Thyroid gland (tissue), 4 donors: Measurements from ENCODE around the gene PPP1R1B. TPM values are rescaled to one million over a fixed set of nuclear protein-coding genes. Genes with fewer than 3 reads are reported as not detected.

Experiments used
- DNase-seq, 2 donors: peaks; one replicate each; pipeline ENCODE4 v3.0.0-alpha.2; 2019
- H3K27ac ChIP-seq, 3 donors: fragments of 200-600 bp; sonication (generic); 1 replicate in 2 of 3; 2 replicates in 1 of 3; pipeline ENCODE4 v1.5.1; 2016 to 2019; ENCODE audit warnings: mild to moderate bottlenecking in 1 of 3, moderate library complexity in 1 of 3
- H3K27me3 ChIP-seq: fragments of 200-600 bp; sonication (generic); one replicate; pipeline ENCODE4 v1.5.1; 2019
- H3K36me3 ChIP-seq, 2 donors: fragments of 200-600 bp; sonication (generic); one replicate each; pipeline ENCODE4 v1.5.1; 2016 to 2019
- H3K4me1 ChIP-seq, 2 donors: fragments of 200-600 bp; sonication (generic); one replicate each; pipeline ENCODE4 v1.5.1; 2017 to 2019
- H3K4me3 ChIP-seq, 3 donors: fragments of 200-600 bp; sonication (generic); replicated peaks in 1 of 3; 1 replicate in 2 of 3; 2 replicates in 1 of 3; pipeline ENCODE4 v1.5.1; 2016; ENCODE audit warnings: mild to moderate bottlenecking in 1 of 3
- H3K9me3 ChIP-seq: fragments of 200-600 bp; sonication (generic); one replicate; pipeline ENCODE4 v1.5.1; 2017
- POLR2A ChIP-seq, 2 donors: fragments of 450-650 bp; IDR thresholded peaks; one replicate each; pipeline ENCODE4 v1.6.1; 2017; ENCODE audit warnings: antibody characterized with exemption in 2 of 2, mild to moderate bottlenecking in 2 of 2, moderate library complexity in 1 of 2
- WGBS, 2 donors: methylation state at CpG; one replicate each; pipeline ENCODE4 v1.1.5; 2017; 5-methylcytosine and 5-hydroxymethylcytosine counted together
- intact Hi-C: fragments of 100-400 bp; cut with DNase I; formaldehyde crosslinking; loops from one replicate; pipeline ENCODE4 v1.15.1; 2023
- total RNA-seq, 4 donors: library from RNA; depleted of rRNA; stranded (reverse); fragments of >200 nt; gene quantifications; one replicate each; pipeline ENCODE4 v1.2.3, GENCODE V29; 2016
- TF ChIP-seq, protein P1 (sequence below), 6 experiments: fragments of 200-600 bp in 3 of 6; fragments of 450-650 bp in 3 of 6; sonication (generic) in 3 of 6; IDR thresholded peaks; one replicate each; pipeline ENCODE4 v1.5.1; 2016 to 2019; ENCODE audit warnings: antibody characterized with exemption in 6 of 6, mild to moderate bottlenecking in 2 of 6, inconsistent platforms in 1 of 6, moderate library complexity in 1 of 6

The PPP1R1B gene
- total RNA-seq, 4 donors from 2014 or later = 1.2 TPM; not detected in 3

DNA sequence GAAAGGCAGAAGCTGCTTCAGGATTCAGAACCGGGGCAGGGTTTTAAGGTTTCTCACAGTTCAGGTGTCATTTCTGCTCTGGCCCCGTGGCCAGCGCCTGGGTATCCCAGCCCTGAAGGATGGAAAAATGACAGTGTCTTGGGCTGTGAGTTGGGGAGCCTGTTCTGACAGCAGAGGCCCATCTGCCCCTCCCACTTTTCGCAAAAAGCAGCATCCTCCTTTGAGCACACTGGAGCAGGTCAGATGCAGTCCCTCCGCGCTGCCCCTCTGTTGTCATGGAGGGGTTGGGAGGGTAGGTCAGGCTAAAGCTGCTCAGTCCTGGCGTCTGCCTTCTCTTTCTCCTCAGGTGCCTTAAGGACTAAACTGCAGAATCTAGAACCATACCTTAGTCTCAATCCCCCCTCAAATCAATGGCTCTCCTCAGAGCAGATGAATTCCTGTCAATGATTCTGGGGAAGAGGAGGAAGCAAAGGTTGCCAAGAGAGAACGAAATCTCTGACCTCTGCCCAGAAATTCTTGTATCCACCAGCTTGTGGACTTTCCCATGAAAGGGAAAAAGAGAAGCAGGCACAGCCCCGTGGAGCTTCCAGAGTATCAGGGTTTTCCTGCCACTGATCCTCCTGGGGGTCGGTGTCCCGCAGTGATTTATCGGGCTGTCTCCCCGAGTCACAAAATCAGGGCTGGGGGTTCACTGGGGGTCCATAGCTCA, 26.3 kb upstream of the PPP1R1B start:
- no peak for DNase-seq
- intact Hi-C loops = no loop called here
- no peak for TF ChIP-seq POLR2A (IDR thresholded peaks at IDR 0.05)
- TF ChIP-seq, protein P1, sequence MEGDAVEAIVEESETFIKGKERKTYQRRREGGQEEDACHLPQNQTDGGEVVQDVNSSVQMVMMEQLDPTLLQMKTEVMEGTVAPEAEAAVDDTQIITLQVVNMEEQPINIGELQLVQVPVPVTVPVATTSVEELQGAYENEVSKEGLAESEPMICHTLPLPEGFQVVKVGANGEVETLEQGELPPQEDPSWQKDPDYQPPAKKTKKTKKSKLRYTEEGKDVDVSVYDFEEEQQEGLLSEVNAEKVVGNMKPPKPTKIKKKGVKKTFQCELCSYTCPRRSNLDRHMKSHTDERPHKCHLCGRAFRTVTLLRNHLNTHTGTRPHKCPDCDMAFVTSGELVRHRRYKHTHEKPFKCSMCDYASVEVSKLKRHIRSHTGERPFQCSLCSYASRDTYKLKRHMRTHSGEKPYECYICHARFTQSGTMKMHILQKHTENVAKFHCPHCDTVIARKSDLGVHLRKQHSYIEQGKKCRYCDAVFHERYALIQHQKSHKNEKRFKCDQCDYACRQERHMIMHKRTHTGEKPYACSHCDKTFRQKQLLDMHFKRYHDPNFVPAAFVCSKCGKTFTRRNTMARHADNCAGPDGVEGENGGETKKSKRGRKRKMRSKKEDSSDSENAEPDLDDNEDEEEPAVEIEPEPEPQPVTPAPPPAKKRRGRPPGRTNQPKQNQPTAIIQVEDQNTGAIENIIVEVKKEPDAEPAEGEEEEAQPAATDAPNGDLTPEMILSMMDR (IDR thresholded peaks at IDR 0.05) = no peak
- H3K36me3 ChIP-seq = no peaks in the 10 kb centered on the region
- no peak overlapping the region for H3K4me3 ChIP-seq
- peaks cover 0 to 23% of the 10 kb centered on the region in 2 donors for H3K4me1 ChIP-seq
- WGBS, 2 donors = 4 to 5% methylated on average over 13 of the region's 13 CpGs
- H3K9me3 ChIP-seq = no peaks in the 10 kb centered on the region
- H3K27me3 ChIP-seq = peaks cover 66% of the 10 kb centered on the region
- no peak overlapping the region for H3K27ac ChIP-seq

DNA sequence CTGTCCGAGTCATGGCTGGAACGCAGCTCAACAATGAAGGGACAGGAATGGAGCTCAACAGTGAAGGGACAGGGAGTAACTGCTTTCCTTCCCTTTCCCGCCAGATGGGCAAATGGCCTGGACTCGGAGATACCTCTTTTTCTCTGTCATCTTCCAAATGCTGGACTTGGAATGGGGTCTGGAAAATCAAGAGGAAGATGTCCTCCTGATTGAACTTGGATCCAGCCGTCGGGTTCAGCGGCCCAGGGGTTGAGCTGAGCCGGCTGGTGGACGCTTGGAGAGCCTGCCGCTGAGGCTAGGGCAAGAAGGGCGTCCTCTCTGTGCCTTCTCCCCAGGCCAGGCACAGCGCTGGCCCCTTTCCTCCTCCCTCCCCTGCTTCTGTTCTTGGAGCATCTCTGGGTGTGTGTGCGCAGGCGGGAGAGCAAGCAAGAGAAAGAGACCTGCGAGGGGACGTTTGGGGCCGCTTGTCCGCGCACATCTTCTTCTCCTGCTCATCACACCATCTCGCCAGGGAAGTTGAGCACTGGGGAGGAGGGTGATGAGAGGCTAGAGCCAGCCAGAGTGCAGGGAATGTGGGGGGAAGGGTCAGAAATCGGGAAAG, 25.7 kb upstream of the PPP1R1B start:
- no peak for DNase-seq
- no peaks in the 10 kb centered on the region for H3K9me3 ChIP-seq
- no peaks in the 10 kb centered on the region for H3K36me3 ChIP-seq
- peaks cover 73% of the 10 kb centered on the region for H3K27me3 ChIP-seq
- WGBS, 2 donors = 7 to 8% methylated on average over 16 to 19 of the region's 21 CpGs
- intact Hi-C loops = no loop called here
- no peak for TF ChIP-seq POLR2A (IDR thresholded peaks at IDR 0.05)
- TF ChIP-seq, protein P1 (IDR thresholded peaks at IDR 0.05) = no peak
- no peak overlapping the region for H3K4me3 ChIP-seq
- peaks cover 3 to 30% of the 10 kb centered on the region in 2 donors for H3K4me1 ChIP-seq
- no peak overlapping the region for H3K27ac ChIP-seq

DNA sequence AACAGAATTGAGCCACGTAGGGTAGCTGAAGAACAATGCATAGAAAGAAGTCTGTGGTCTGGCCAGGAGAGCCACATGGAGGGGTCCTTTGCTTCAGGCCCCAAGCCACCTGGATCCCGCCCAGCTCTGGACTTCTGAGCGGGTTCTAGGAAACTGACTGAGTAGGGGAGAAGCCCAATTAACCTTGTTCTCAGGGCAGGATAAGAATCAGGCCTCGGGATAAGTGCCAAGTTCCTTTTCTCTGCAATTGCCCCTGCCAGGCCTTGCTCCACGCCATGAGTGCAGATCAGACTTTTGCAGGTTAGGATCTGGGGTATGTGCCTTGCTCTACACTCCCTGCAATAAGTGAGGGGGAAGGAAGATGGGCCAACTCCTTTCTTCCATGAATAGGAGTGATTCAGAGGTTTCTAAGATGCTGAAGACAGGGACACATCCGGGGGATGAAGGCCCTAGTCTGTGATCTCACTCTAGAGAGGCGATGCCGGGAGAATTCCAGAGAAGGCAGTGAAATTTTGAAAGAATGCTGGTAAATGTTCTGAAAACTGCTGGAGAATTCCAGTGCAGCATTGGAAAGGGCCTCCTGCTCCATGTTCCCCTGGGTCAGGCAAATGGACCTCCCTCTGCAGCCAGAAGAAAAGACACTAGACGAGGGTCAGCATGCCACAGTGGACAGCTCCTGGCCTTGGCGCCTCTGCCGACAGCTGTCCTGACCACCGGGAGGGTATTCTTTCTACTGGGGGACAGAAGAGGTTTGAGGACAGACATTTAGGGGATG, 24.8 kb upstream of the PPP1R1B start:
- H3K27me3 ChIP-seq = peaks cover 76% of the 10 kb centered on the region
- DNase-seq = no peak
- peaks cover 12 to 38% of the 10 kb centered on the region in 2 donors for H3K4me1 ChIP-seq
- H3K36me3 ChIP-seq = no peaks in the 10 kb centered on the region
- H3K4me3 ChIP-seq = no peak overlapping the region
- intact Hi-C loops = no loop called here
- no peak for TF ChIP-seq POLR2A (IDR thresholded peaks at IDR 0.05)
- TF ChIP-seq, protein P1 (IDR thresholded peaks at IDR 0.05) = no peak
- 33% methylated on average over 12 of the region's 12 CpGs for WGBS, 2 donors
- no peak overlapping the region for H3K27ac ChIP-seq
- no peaks in the 10 kb centered on the region for H3K9me3 ChIP-seq

DNA sequence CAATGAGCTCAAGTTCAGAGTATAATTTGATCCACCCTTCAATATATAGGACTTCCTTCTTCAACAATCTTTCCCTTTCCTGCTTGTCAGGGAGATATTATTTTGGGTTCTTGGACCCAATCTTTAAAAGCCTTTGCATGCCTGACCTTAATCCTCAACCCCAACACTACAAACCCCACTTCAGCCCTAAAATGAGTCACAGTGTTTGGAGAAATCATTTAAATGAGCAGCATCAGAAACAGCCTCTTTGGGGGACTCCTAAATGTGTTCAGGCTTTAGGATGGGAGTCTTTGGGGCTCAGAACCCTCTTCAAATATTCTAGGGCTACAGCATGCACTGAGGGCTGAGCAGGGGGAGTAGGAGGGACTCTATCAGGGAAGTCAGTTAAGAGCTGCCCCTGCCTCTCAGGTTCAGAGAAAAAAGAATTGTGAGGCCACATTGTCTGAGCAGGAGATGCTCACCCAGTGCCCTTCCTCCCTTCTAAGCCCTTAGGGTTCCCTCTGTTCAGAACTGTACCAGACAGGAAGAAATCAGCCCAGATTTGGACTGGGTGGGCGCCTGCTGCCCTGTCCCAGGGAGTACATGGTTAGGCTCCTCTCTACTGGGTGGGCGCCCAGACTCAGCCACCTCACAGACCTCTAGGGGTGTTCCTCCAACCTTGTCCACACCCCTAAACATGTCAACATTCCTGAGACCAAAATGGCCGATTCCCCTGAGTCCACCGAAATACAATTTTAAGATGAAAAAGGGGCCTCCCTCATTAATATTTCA, 24.0 kb upstream of the PPP1R1B start:
- 20 to 44% methylated on average over 4 of the region's 4 CpGs for WGBS, 2 donors
- TF ChIP-seq POLR2A (IDR thresholded peaks at IDR 0.05) = no peak
- TF ChIP-seq, protein P1 (IDR thresholded peaks at IDR 0.05) = no peak
- intact Hi-C loops = no loop called here
- Histone ChIP-seq H3K27ac (no peak overlapping the region), H3K27me3 (peaks cover 76% of the 10 kb centered on the region), H3K4me3 (no peak overlapping the region), H3K4me1 (peaks cover 16 to 43% of the 10 kb centered on the region in 2 donors), H3K9me3 (no peaks in the 10 kb centered on the region), H3K36me3 (no peaks in the 10 kb centered on the region)
- DNase-seq = no peak
